GM19099 (cell line): ENCODE data around the gene LMO4.

ENCODE experiments used
- POLR2A ChIP-seq: IDR thresholded peaks from 3 replicates; pipeline ENCODE4 v1.6.1; 2011; ENCODE audit warnings: low read depth; ENCODE audit not compliant: insufficient read length; ENCODE audit errors: extremely low read depth

Gene LMO4

GRCh38 chr1:87368907-87369306 lies 40.2 kb downstream of the LMO4 start:
- TF ChIP-seq POLR2A: no peak

- no peak for TF ChIP-seq POLR2A
Observed at GRCh38 chr1:87369736-87370478, 41.2 kb downstream of the LMO4 start.

- no peak for TF ChIP-seq POLR2A
Observed at GRCh38 chr1:87370544-87370943, 41.9 kb downstream of the LMO4 start.

GRCh38 chr1:87379306-87379705 lies 50.6 kb downstream of the LMO4 start:
- no peak for TF ChIP-seq POLR2A

- TF ChIP-seq POLR2A: no peak
Observed at GRCh38 chr1:87386217-87386790, 57.6 kb downstream of the LMO4 start.

GRCh38 chr1:87388411-87388810 lies 59.7 kb downstream of the LMO4 start:
- TF ChIP-seq POLR2A: no peak

- TF ChIP-seq POLR2A: no peak
Observed at GRCh38 chr1:87389011-87389410, 60.3 kb downstream of the LMO4 start.

GRCh38 chr1:87389546-87389945 lies 60.9 kb downstream of the LMO4 start:
- no peak for TF ChIP-seq POLR2A

GRCh38 chr1:87392248-87393192 lies 63.8 kb downstream of the LMO4 start:
- no peak for TF ChIP-seq POLR2A

- TF ChIP-seq POLR2A: no peak
Observed at GRCh38 chr1:87393445-87394085, 64.9 kb downstream of the LMO4 start.

GRCh38 chr1:87394513-87394912 lies 65.8 kb downstream of the LMO4 start:
- TF ChIP-seq POLR2A: no peak

GRCh38 chr1:87394982-87395381 lies 66.3 kb downstream of the LMO4 start:
- no peak for TF ChIP-seq POLR2A
